ENCODE data around the gene STARD3.

Gene STARD3

GRCh38 chr17:39595928-39596510, 40.9 kb upstream of the STARD3 start:
- no peak overlapping the region for H3K27ac ChIP-seq

GRCh38 chr17:39596543-39597267, 40.2 kb upstream of the STARD3 start:
- peaks cover 34% of the 10 kb centered on the region for H3K27me3 ChIP-seq (ENCODE audit: control insufficient read depth, insufficient read depth, low read length)

More at GRCh38 chr17:39595928-39596510, 40.9 kb upstream of the STARD3 start:
- peaks cover 33% of the 10 kb centered on the region for H3K27me3 ChIP-seq (ENCODE audit: control insufficient read depth, insufficient read depth, low read length)
- H3K9ac ChIP-seq = no peak overlapping the region
- H3K36me3 ChIP-seq (ENCODE audit: control insufficient read depth, insufficient read depth, low read length) = no peaks in the 10 kb centered on the region
- H3K4me1 ChIP-seq = peaks cover 8% of the 10 kb centered on the region
- no peak overlapping the region for H2AFZ ChIP-seq
- no peak overlapping the region for H3K4me2 ChIP-seq (ENCODE audit: low read length)
- TF ChIP-seq CTCF (IDR thresholded peaks at IDR 0.05) = no peak
- no peaks in the 10 kb centered on the region for H3K79me2 ChIP-seq
- H3K9me3 ChIP-seq (ENCODE audit: control insufficient read depth, low read length) = no peaks in the 10 kb centered on the region
- no peak overlapping the region for H3K4me3 ChIP-seq (ENCODE audit: low read depth, low read length)

GRCh38 chr17:39597372-39598046, 39.4 kb upstream of the STARD3 start:
- no peaks in the 10 kb centered on the region for H3K9me3 ChIP-seq (ENCODE audit: control insufficient read depth, low read length)
- H3K9ac ChIP-seq = no peak overlapping the region
- H3K4me3 ChIP-seq (ENCODE audit: low read depth, low read length) = no peak overlapping the region
- no peaks in the 10 kb centered on the region for H3K36me3 ChIP-seq (ENCODE audit: control insufficient read depth, insufficient read depth, low read length)
- no peak for TF ChIP-seq CTCF (IDR thresholded peaks at IDR 0.05)
- H3K4me1 ChIP-seq = peaks cover 4% of the 10 kb centered on the region
- H3K79me2 ChIP-seq = no peaks in the 10 kb centered on the region
- H3K4me2 ChIP-seq (ENCODE audit: low read length) = no peak overlapping the region
- H2AFZ ChIP-seq = no peak overlapping the region
- H3K27ac ChIP-seq = no peak overlapping the region
- H3K27me3 ChIP-seq (ENCODE audit: control insufficient read depth, insufficient read depth, low read length) = peaks cover 35% of the 10 kb centered on the region

More at GRCh38 chr17:39596543-39597267, 40.2 kb upstream of the STARD3 start:
- no peaks in the 10 kb centered on the region for H3K9me3 ChIP-seq (ENCODE audit: control insufficient read depth, low read length)
- no peaks in the 10 kb centered on the region for H3K79me2 ChIP-seq
- no peak for TF ChIP-seq CTCF (IDR thresholded peaks at IDR 0.05)
- H2AFZ ChIP-seq = no peak overlapping the region
- no peaks in the 10 kb centered on the region for H3K36me3 ChIP-seq (ENCODE audit: control insufficient read depth, insufficient read depth, low read length)
- no peak overlapping the region for H3K4me2 ChIP-seq (ENCODE audit: low read length)
- H3K4me1 ChIP-seq = peaks cover 4% of the 10 kb centered on the region
- no peak overlapping the region for H3K27ac ChIP-seq
- H3K4me3 ChIP-seq (ENCODE audit: low read depth, low read length) = no peak overlapping the region
- H3K9ac ChIP-seq = no peak overlapping the region

- Histone ChIP-seq H3K4me2 (ENCODE audit: low read length) (no peak overlapping the region), H3K9me3 (ENCODE audit: control insufficient read depth, low read length) (no peaks in the 10 kb centered on the region), H3K27ac (no peak overlapping the region), H3K27me3 (ENCODE audit: control insufficient read depth, insufficient read depth, low read length) (peaks cover 38% of the 10 kb centered on the region), H3K4me1 (peaks cover 4% of the 10 kb centered on the region), H3K9ac (no peak overlapping the region), H3K36me3 (ENCODE audit: control insufficient read depth, insufficient read depth, low read length) (no peaks in the 10 kb centered on the region), H3K79me2 (no peaks in the 10 kb centered on the region), H2AFZ (no peak overlapping the region), H3K4me3 (ENCODE audit: low read depth, low read length) (no peak overlapping the region)
- TF ChIP-seq CTCF (IDR thresholded peaks at IDR 0.05) = no peak
Measured at GRCh38 chr17:39598047-39598481, 38.9 kb upstream of the STARD3 start.
